Measurements from ENCODE around the gene SIK2. TPM values are rescaled to one million over a fixed set of nuclear protein-coding genes. Genes with fewer than 3 reads are reported as not detected.

The SIK2 gene
- total RNA-seq, 4 donors from 2014 or later: 16.2 to 27.6 (median 20.9) TPM

GRCh38 chr11:111672949-111673348, 70.7 kb downstream of the SIK2 start:
- Histone ChIP-seq H3K36me3 (peaks cover 0 to 32% of the 10 kb centered on the region in 2 donors), H3K4me3 (no peak overlapping the region), H3K4me1 (peaks cover 0 to 8% (median 0%) of the 10 kb centered on the region in 3 donors), H3K27ac (no peak overlapping the region), H3K27me3 (no peaks in the 10 kb centered on the region), H3K9me3 (no peaks in the 10 kb centered on the region)
- no peak for ATAC-seq
- WGBS, 2 donors (ENCODE audit: low coverage in 1 of 2): 89 to 92% methylated on average over 1 of the region's 1 CpG
- TF ChIP-seq POLR2A (IDR thresholded peaks at IDR 0.05) (no peak), POLR2AphosphoS5 (IDR thresholded peaks at IDR 0.05) (no peak), EP300 (IDR thresholded peaks at IDR 0.05) (no peak), CTCF (IDR thresholded peaks at IDR 0.05) (no peak)

GRCh38 chr11:111674941-111675340, 72.7 kb downstream of the SIK2 start:
- no peak for TF ChIP-seq POLR2AphosphoS5 (IDR thresholded peaks at IDR 0.05)
- TF ChIP-seq CTCF (IDR thresholded peaks at IDR 0.05): no peak
- no peak for TF ChIP-seq EP300 (IDR thresholded peaks at IDR 0.05)
- no peak for TF ChIP-seq POLR2A (IDR thresholded peaks at IDR 0.05)
- H3K27ac ChIP-seq: no peak overlapping the region
- no peaks in the 10 kb centered on the region for H3K27me3 ChIP-seq
- no peak for ATAC-seq
- no peak overlapping the region for H3K4me3 ChIP-seq
- H3K4me1 ChIP-seq: peaks cover 0 to 8% (median 0%) of the 10 kb centered on the region in 3 donors
- H3K9me3 ChIP-seq: no peaks in the 10 kb centered on the region
- peaks cover 0 to 32% of the 10 kb centered on the region in 2 donors for H3K36me3 ChIP-seq
- WGBS, 2 donors (ENCODE audit: low coverage in 1 of 2): 86 to 100% methylated on average over 1 of the region's 1 CpG

- Histone ChIP-seq H3K36me3 (peaks cover 0 to 30% of the 10 kb centered on the region in 2 donors), H3K27me3 (no peaks in the 10 kb centered on the region), H3K4me1 (peaks cover 0 to 8% (median 0%) of the 10 kb centered on the region in 3 donors), H3K27ac (no peak overlapping the region), H3K9me3 (no peaks in the 10 kb centered on the region), H3K4me3 (no peak overlapping the region)
- TF ChIP-seq CTCF (IDR thresholded peaks at IDR 0.05): no peak
- no peak for TF ChIP-seq EP300 (IDR thresholded peaks at IDR 0.05)
- no peak for TF ChIP-seq POLR2A (IDR thresholded peaks at IDR 0.05)
- TF ChIP-seq POLR2AphosphoS5 (IDR thresholded peaks at IDR 0.05): no peak
- 88 to 94% methylated on average over 1 to 2 of the region's 2 CpGs for WGBS, 2 donors (ENCODE audit: low coverage in 1 of 2)
- ATAC-seq: no peak
Measured at GRCh38 chr11:111675891-111676290, 73.6 kb downstream of the SIK2 start.

- H3K36me3 ChIP-seq: peaks cover 0 to 19% of the 10 kb centered on the region in 2 donors
- no peak for ATAC-seq
- H3K27me3 ChIP-seq: no peaks in the 10 kb centered on the region
- no peak overlapping the region for H3K4me3 ChIP-seq
- no peak overlapping the region for H3K27ac ChIP-seq
- H3K4me1 ChIP-seq: peaks cover 0 to 8% (median 0%) of the 10 kb centered on the region in 3 donors
- TF ChIP-seq EP300 (IDR thresholded peaks at IDR 0.05) (no peak), POLR2AphosphoS5 (IDR thresholded peaks at IDR 0.05) (no peak), CTCF (IDR thresholded peaks at IDR 0.05) (no peak), POLR2A (IDR thresholded peaks at IDR 0.05) (no peak)
- WGBS, 2 donors (ENCODE audit: low coverage in 1 of 2): 54 to 80% methylated on average over 1 to 4 of the region's 4 CpGs
- no peaks in the 10 kb centered on the region for H3K9me3 ChIP-seq
Measured at GRCh38 chr11:111676878-111677585, 74.8 kb downstream of the SIK2 start.
